Sigmoid colon (tissue), 7 donors: ENCODE results near the gene CEMP1. TPM values are rescaled to one million over a fixed set of nuclear protein-coding genes. Genes with fewer than 3 reads are reported as not detected.

Source experiments
- DNase-seq: peaks from one replicate; pipeline ENCODE4 v3.0.0-alpha.2; 2019
- H3K27ac ChIP-seq, 4 donors: fragments of 200-600 bp; sonication (generic); one replicate each; pipeline ENCODE4 v1.5.1; 2016 to 2019; ENCODE audit warnings: mild to moderate bottlenecking in 1 of 4
- H3K27me3 ChIP-seq, 3 donors: fragments of 200-600 bp; sonication (generic); one replicate each; pipeline ENCODE4 v1.5.1; 2019; ENCODE audit warnings: mild to moderate bottlenecking in 1 of 3
- H3K36me3 ChIP-seq, 4 donors: fragments of 200-600 bp; sonication (generic); one replicate each; pipeline ENCODE4 v1.5.1; 2016 to 2019
- H3K4me1 ChIP-seq, 4 donors: fragments of 200-600 bp; sonication (generic); one replicate each; pipeline ENCODE4 v1.5.1; 2017 to 2019
- H3K4me3 ChIP-seq, 4 donors: fragments of 200-600 bp; sonication (generic); one replicate each; pipeline ENCODE4 v1.5.1; 2017 to 2019; ENCODE audit warnings: mild to moderate bottlenecking in 2 of 4, moderate library complexity in 1 of 4
- H3K9me3 ChIP-seq, 4 donors: fragments of 200-600 bp in 3 of 4; sonication (generic) in 3 of 4; one replicate each; pipeline versions ENCODE4 v1.5.1 to v1.6.1; 2013 to 2019
- EP300 ChIP-seq, 4 donors: sonication (generic); formaldehyde crosslinking; IDR thresholded peaks; one replicate each; pipeline ENCODE4 v1.6.1; 2017; ENCODE audit warnings: antibody characterized with exemption in 4 of 4
- POLR2A ChIP-seq, 2 donors: fragments of 450-650 bp; IDR thresholded peaks; one replicate each; pipeline ENCODE4 v1.6.1; 2016; ENCODE audit warnings: antibody characterized with exemption in 2 of 2, mild to moderate bottlenecking in 2 of 2, moderate library complexity in 2 of 2
- POLR2AphosphoS5 ChIP-seq, 4 donors: sonication (generic); formaldehyde crosslinking; IDR thresholded peaks; one replicate each; pipeline ENCODE4 v1.6.1; 2017; ENCODE audit warnings: antibody characterized with exemption in 4 of 4
- WGBS, 2 donors: extraction: QIAGEN DNeasy Blood & Tissue Kit; methylation state at CpG; one replicate each; pipeline ENCODE4 v1.1.7; 2013; 5-methylcytosine and 5-hydroxymethylcytosine counted together
- intact Hi-C: fragments of 100-400 bp; cut with DNase I; formaldehyde crosslinking; loops from one replicate; pipeline ENCODE4 v1.15.1; 2023
- polyA plus RNA-seq, 3 donors: library from polyadenylated mRNA; stranded (reverse); fragments of 200-250 nt; gene quantifications; one replicate each; pipeline ENCODE4 v1.2.3, GENCODE V29; 2013
- total RNA-seq, 4 donors: library from RNA; depleted of rRNA; stranded (reverse); fragments of >200 nt; gene quantifications; one replicate each; pipeline ENCODE4 v1.1.0, GENCODE V29; 2016
- TF ChIP-seq, protein P1 (sequence below), 4 experiments: fragments of 450-650 bp in 3 of 4; fragments of 200-600 bp in 1 of 4; IDR thresholded peaks; one replicate each; pipeline ENCODE4 v1.5.1; 2016 to 2019; ENCODE audit warnings: antibody characterized with exemption in 4 of 4, mild to moderate bottlenecking in 3 of 4, moderate library complexity in 2 of 4
- donor health status: healthy with polysubstance abuse.
- donor health status: Bipolar disorder and iron deficiency.
- donor health status: healthy.

The CEMP1 gene
- total and polyA plus RNA-seq, 7 donors: 0.90 to 1.2 TPM; not detected in 5

DNA sequence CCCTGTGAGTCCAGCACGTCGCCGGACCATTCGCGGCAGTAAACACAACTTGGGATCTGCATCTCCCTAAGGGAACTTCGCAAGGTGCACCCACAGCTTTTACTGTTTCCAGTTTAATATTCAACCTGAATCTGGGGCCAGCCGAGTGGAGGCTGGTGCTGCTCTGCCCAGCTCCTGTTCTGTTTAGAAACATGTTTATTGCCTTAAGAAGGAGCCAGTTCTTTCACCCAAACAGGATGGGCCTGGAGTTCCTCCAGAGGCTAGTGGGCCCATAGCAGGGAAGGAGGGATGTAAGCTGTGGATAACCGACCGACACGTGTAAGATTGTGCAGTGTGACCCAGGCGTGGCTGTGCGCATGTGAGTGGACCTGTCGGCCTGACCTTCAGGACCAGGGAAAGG lies 38.9 kb downstream of the CEMP1 start:
- Histone ChIP-seq H3K4me1 (peaks cover 0 to 5% (median under 1%) of the 10 kb centered on the region in 4 donors), H3K4me3 (no peak overlapping the region), H3K36me3 (peaks cover 0 to 21% (median 3%) of the 10 kb centered on the region in 4 donors), H3K27me3 (no peaks in the 10 kb centered on the region), H3K27ac (no peak overlapping the region), H3K9me3 (no peaks in the 10 kb centered on the region)
- WGBS, 2 donors: 27 to 69% methylated on average over 13 of the region's 13 CpGs
- TF ChIP-seq, protein P1, sequence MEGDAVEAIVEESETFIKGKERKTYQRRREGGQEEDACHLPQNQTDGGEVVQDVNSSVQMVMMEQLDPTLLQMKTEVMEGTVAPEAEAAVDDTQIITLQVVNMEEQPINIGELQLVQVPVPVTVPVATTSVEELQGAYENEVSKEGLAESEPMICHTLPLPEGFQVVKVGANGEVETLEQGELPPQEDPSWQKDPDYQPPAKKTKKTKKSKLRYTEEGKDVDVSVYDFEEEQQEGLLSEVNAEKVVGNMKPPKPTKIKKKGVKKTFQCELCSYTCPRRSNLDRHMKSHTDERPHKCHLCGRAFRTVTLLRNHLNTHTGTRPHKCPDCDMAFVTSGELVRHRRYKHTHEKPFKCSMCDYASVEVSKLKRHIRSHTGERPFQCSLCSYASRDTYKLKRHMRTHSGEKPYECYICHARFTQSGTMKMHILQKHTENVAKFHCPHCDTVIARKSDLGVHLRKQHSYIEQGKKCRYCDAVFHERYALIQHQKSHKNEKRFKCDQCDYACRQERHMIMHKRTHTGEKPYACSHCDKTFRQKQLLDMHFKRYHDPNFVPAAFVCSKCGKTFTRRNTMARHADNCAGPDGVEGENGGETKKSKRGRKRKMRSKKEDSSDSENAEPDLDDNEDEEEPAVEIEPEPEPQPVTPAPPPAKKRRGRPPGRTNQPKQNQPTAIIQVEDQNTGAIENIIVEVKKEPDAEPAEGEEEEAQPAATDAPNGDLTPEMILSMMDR (IDR thresholded peaks at IDR 0.05): no peak
- TF ChIP-seq POLR2AphosphoS5 (IDR thresholded peaks at IDR 0.05) (no peak), POLR2A (IDR thresholded peaks at IDR 0.05) (no peak), EP300 (IDR thresholded peaks at IDR 0.05) (no peak)
- intact Hi-C loops: no loop called here
- DNase-seq: no peak

DNA sequence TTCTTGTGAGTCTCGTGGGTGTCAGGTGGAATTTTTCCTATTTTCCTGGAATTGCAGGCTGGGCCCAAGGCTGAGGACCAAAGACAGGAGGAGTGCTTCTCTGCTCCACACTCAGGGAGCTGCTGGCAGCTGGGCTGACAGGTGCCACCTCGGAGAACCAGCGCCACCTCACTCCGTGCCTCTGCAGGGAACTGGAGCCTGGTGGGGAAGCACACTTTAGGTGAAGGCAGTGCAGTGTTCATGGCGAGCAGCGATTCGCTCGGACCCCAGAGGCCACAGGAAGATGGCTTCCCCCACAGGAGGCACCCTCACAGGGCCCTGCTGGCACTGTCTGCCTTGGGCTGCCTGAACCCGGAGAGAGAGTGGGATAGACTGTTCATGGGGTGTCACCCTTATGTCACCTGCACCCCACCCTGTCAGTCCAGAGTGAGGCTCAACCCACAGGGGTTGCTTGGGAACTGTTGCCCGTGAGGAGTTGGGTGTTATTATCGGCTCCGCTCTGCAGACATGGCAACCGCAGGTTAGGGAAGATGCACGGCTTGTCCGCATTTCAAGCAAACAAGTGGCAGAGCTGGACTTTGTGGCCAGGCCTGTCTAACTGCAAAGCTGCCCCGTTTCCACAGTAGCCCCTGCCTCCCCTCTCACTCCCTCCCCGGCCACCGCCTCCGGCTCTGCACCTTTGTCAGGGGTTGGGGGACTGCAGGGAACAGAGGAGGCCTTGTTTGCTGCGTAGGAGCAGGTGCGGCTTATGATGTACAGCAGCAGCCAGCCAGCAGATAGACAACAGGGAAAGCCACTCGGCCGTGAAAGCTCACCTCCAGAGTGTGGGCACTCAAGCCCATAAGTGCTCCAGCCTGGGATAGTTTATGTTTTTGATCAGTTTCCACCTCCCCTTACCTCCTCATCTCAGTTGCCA lies 40.8 kb downstream of the CEMP1 start:
- Histone ChIP-seq H3K27ac (no peak overlapping the region), H3K27me3 (no peaks in the 10 kb centered on the region), H3K36me3 (peaks cover 0 to 8% (median 0%) of the 10 kb centered on the region in 4 donors), H3K4me1 (no peaks in the 10 kb centered on the region), H3K4me3 (no peak overlapping the region), H3K9me3 (no peaks in the 10 kb centered on the region)
- intact Hi-C loops: no loop called here
- TF ChIP-seq POLR2A (IDR thresholded peaks at IDR 0.05): no peak
- TF ChIP-seq EP300 (IDR thresholded peaks at IDR 0.05): no peak
- TF ChIP-seq, protein P1 (IDR thresholded peaks at IDR 0.05): no peak
- no peak for TF ChIP-seq POLR2AphosphoS5 (IDR thresholded peaks at IDR 0.05)
- WGBS, 2 donors: 84 to 91% methylated on average over 23 of the region's 23 CpGs
- no peak for DNase-seq

DNA sequence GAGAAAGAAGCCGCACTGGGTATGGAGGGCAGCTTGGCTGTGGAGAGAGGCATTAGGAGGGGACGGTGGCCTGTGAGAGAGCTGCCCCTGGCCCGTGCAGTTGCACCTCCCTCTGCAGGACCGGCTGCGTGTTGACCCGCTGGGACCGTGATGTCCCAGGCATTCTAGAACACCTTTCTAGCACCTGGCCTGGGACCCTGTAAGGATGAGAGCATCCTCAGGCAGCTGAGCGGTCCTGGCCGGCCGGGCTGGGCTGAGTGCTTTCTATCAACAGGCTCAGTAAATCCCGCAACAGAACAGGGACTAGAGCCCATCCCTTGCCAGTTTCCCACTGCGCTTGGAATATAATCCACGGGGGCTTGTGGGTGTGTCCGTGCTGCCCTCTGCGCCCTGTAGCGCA lies 41.6 kb downstream of the CEMP1 start:
- no peak overlapping the region for H3K4me3 ChIP-seq
- no peak for DNase-seq
- intact Hi-C loops: no loop called here
- no peaks in the 10 kb centered on the region for H3K27me3 ChIP-seq
- H3K4me1 ChIP-seq: peaks cover 0 to 2% (median 0%) of the 10 kb centered on the region in 4 donors
- TF ChIP-seq, protein P1 (IDR thresholded peaks at IDR 0.05): no peak
- TF ChIP-seq POLR2A (IDR thresholded peaks at IDR 0.05) (no peak), EP300 (IDR thresholded peaks at IDR 0.05) (no peak), POLR2AphosphoS5 (IDR thresholded peaks at IDR 0.05) (no peak)
- peaks cover 0 to 8% (median 0%) of the 10 kb centered on the region in 4 donors for H3K36me3 ChIP-seq
- 94 to 96% methylated on average over 16 of the region's 16 CpGs for WGBS, 2 donors
- no peak overlapping the region for H3K27ac ChIP-seq
- no peaks in the 10 kb centered on the region for H3K9me3 ChIP-seq

DNA sequence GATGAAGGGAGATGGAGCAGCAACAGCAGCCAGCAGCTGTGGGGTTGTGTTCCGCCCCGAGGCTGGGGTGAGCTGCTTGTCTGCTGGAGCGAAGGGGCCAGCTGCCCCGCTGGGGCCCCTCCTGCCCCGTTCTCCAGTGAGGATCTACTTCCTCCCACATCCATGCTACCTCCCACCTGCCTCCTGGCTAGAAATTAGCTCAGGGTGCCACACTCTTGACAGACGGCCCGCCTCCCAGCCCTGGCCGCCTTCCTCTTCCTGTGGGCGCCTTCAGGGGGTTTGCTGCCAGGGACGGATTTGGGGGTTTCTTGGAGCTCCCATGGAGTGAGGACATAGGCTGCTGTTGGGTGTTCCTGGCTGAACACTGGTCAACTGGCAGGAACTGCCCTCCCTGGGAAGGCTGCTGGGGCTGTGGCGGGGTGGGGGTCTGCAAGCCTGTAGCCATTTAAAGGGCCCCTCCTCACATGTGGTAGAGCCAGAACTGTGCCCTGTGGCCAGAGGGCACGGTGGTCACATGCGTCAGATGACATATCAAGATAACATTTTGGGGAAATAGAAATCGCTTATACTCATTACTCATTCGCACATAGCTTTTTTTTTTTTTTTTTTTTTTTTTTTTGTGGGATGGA lies 43.2 kb downstream of the CEMP1 start:
- no peak for DNase-seq
- Histone ChIP-seq H3K27me3 (no peaks in the 10 kb centered on the region), H3K9me3 (no peaks in the 10 kb centered on the region), H3K4me1 (peaks cover 0 to 17% (median 14%) of the 10 kb centered on the region in 4 donors), H3K27ac (no peak overlapping the region), H3K36me3 (peaks cover 0 to 8% (median 0%) of the 10 kb centered on the region in 4 donors), H3K4me3 (no peak overlapping the region)
- TF ChIP-seq, protein P1 (IDR thresholded peaks at IDR 0.05): no peak
- TF ChIP-seq POLR2AphosphoS5 (IDR thresholded peaks at IDR 0.05): no peak
- intact Hi-C loops: no loop called here
- 63 to 87% methylated on average over 15 of the region's 15 CpGs for WGBS, 2 donors
